ENCODE results near the gene DCAF8L2.
"Not testable (repeated sequence)": the region's sequence is repeated elsewhere in the genome, so short reads cannot be mapped to it uniquely, and the experiment has no call there.

Gene DCAF8L2

DNA sequence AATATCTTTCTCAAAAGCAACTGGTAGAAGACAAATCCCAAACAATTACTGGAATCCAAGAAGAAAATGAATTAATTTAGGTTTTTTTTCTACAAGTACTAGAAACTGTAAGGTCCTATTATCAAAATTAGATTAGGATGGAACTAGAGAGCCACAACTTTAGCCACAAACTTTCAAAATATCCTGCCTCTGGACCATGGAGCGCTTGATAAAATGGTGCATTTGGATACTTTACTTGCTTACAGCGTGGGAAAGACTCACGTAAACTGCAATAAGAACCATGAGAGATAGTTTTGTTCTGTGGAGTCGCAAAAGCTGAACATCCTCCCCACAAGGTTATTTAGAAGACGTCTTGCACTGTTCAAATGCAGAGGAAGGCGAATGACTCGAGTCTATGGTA lies at the start of gene DCAF8L2:
Gene DCAF8L2, plus strand, starts transcription at position 301 of the 400 bp plus-strand sequence. CDS start 156,552 bp downstream, outside the sequence.
- no peak for DNase-seq

GRCh38 chrX:27541161-27541560 lies 49.0 kb upstream of the DCAF8L2 start:
- DNase-seq = not testable (repeated sequence)

DNA sequence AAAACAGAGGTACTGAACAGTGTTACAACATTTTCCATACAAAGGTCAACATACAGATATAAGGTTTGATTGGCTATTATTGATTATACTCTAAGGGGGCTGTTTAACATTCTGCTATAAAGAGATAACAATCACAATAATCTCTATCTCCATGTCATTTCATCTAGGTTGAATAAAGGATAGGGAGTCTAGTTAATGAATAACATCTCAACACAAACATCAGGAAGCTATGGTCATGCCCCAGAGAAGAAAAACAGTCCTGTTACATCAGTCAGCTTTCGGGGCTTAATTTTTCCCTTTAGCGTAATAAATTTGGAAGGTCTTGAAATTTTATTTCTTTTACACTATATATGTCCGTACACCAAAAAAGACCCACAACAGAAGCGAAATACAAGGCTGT lies 41.5 kb upstream of the DCAF8L2 start:
- no peak for DNase-seq

DNA sequence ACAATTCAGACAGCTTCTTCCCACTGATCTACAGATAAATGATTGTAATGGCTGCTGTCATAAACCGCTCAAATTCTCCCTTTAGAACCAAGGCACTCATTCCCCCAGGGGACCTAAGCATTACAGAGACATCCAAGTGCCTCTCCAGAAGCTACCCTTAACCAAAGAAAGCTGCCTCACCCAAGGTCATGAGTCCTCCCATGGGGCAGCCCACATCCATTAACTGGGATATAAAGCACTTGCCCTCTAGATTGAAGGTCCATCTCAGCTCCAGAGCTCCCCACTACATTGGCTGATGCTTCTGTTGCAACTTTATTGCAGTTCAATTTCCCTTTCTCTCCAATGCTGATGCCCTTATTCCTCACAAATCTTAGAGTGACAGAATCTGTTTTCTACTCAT lies 40.5 kb upstream of the DCAF8L2 start:
- DNase-seq = no peak

GRCh38 chrX:27555514-27555913 lies 34.6 kb upstream of the DCAF8L2 start:
- DNase-seq = no peak

DNA sequence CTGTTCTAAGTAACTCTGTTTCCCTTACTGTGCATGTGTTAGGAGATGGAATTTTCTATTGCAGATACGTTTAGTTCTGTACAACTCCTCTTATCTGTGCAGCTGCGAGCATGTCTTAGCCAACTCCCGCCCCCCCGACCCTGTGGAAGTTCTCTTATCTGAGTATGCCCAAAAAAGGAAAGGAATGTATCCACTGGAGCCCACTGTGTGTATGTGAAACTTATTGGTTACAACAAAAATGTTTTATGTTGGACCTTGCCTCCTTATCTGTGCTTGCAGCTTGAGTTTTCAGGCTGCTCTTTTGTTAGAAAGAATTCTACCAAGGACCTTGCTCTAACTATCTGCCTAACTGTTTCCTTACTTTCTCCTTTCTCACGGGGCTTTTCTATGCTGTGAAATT lies 24.2 kb upstream of the DCAF8L2 start:
- DNase-seq = no peak

DNA sequence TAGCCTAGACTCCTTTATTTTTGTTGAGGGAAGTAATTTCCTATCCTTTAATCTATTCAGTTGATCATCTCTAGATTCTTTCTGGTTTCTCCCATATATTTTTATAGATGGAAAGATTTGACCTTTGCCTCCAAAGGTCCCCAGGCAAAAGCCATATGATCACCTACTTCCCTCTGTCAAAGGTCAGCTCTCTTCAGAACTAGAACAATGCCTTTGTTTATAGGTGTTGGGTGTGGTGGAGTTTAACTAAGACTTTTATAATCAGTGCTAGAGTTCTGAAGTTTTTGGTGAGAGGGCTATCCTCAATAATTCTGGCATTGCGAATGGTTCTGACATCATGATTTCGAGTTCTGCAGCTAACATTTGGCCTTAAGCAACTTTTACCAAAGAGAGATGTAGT lies 19.0 kb upstream of the DCAF8L2 start:
- DNase-seq = no peak

- no peak for DNase-seq
Measured at GRCh38 chrX:27575565-27575964, 14.6 kb upstream of the DCAF8L2 start.

- no peak for DNase-seq
Measured at GRCh38 chrX:27583976-27584375, 6.2 kb upstream of the DCAF8L2 start.

GRCh38 chrX:27591938-27592337 lies 1.8 kb downstream of the DCAF8L2 start:
- no peak for DNase-seq

GRCh38 chrX:27597508-27597907 lies 7.4 kb downstream of the DCAF8L2 start:
- DNase-seq = no peak

- DNase-seq = no peak
Measured at GRCh38 chrX:27598312-27598711, 8.2 kb downstream of the DCAF8L2 start.

DNA sequence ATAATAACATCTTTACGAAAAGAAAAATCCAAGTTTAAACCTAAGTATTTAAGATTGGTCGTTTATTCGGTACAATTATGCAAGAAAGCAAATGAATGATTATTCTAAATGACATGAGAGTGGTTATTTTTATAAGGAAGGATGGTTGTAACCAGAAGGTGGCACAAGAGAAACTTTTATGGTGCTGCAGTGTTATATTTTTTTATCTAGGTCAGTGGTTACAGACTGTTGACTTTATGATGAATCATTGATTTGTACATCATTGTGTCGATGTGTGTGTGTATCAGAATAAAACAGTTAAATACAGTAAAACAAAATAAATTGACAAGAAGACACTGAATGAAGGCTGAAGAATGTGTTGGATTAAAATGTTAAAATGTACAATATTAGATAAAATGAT lies 9.8 kb downstream of the DCAF8L2 start:
- no peak for DNase-seq

- DNase-seq = no peak
Measured at GRCh38 chrX:27600686-27601085, 10.5 kb downstream of the DCAF8L2 start.

- no peak for DNase-seq
Measured at GRCh38 chrX:27608671-27609070, 18.5 kb downstream of the DCAF8L2 start.

GRCh38 chrX:27619459-27619858 lies 29.3 kb downstream of the DCAF8L2 start:
- no peak for DNase-seq

- DNase-seq = no peak
Measured at GRCh38 chrX:27619975-27620374, 29.8 kb downstream of the DCAF8L2 start.

DNA sequence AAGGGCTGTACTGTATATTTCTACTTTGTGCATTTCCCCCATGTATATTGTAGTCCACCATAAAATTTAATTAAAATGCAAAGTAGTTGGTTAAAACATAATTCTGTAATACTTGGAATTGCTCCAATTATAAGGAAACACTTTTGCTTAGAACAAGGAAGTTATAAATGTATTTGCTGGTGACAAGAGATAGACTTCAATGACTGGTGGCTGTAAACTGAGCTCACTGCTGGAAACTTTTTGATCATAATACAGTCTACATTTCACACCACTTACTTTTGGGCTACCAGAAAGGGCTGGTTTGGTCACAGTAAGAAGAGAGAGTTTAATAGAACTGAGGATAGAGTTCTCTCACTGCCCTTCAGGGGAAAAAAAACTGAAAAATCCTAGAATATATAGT lies 32.7 kb downstream of the DCAF8L2 start:
- no peak for DNase-seq

DNA sequence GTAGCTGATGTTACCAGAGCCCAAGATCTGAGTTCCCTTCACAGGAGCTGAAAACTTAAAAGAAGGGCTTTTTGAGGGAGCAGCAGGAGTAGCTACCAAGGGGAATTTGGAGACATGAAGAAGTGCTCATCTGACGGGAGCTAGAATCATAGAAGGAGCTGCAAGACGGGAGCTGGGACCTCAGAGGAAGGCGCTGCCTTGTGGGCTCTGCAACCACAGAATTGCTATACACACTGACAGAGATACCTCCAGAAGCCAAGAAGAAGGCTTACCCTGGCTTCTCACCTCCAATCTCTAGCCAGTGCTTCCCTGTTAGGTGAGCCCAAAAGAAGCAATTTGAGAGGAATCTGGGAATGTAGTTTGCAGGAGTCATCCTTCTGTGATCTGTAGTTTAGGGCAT lies 35.9 kb downstream of the DCAF8L2 start:
- DNase-seq = no peak

DNA sequence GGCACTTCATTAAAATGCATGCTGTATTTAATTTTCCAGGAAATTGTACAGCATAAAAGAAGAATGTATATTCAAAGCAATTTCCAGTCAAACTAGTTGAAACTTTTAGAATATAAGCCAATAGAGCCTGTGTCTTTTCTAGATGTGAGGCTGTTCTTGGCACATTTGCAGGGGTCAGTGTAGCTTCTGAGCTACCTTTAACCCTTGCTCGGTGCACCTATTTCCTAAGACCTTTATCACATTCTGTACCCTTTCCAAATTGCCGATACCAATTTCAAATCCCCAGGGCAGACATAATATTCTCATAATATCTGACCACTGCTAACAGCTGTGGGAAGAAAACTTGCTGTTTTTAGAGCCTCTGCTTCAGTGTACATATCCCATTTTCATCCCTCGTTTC lies 43.2 kb downstream of the DCAF8L2 start:
- no peak for DNase-seq

DNA sequence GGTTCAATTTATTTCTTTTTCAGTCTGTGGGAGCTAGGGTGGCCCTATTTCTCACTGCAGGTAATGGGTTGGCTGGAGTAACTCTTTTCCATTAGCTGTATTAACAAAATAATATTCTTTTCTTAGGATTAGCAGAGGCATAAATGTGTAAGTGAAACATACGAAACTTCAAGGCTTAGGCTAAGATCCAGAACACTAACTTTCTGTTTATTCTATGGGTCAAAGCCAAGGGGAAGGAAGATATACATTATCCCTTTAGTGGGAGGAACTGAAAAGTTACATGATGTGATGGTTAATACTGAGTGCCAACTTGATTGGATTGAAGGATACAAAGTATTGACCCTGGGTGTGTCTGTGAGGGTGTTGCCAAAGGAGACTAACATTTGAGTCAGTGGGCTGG lies 66.4 kb downstream of the DCAF8L2 start:
- no peak for DNase-seq

DNA sequence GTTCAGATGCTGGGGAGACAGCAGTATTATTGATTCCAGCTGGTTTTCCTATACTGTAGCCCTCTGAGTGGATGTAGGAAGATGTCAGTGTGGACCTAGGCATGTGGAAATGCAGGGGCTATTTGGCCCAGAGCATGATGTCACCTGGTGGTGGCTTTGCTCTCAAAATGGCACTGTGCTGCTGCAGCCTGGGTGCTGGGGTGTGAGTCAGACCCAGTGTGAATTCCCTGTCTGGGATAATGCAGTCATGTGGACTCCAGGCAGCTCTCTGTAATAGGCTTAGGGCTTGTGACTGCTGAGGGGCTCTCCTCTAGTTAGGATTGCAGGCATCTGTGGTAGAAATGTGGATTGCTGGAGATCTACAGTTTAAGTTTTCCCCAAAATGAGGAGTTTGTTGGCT lies 70.7 kb downstream of the DCAF8L2 start:
- no peak for DNase-seq

- DNase-seq = no peak
Measured at GRCh38 chrX:27671234-27671633, 81.1 kb downstream of the DCAF8L2 start.

DNA sequence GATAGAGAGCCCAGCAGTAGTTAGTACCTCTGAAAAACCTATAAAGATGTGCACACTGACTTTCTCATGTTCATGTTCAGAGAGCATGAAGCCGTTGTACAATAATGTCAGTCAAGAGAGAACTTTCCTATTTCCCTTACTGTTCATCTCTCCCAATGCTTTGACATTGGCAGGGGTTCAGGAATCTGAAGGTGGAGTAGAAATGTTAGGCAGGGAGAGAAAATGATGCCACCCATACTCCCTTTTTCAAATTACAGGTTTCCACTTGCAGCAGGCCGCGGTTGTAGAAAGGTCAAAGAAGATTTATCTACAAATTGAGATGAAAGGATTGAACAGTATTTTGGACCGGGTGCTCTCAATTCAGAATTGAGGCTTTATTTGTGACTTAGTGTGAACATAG lies 84.3 kb downstream of the DCAF8L2 start:
- DNase-seq = no peak

DNA sequence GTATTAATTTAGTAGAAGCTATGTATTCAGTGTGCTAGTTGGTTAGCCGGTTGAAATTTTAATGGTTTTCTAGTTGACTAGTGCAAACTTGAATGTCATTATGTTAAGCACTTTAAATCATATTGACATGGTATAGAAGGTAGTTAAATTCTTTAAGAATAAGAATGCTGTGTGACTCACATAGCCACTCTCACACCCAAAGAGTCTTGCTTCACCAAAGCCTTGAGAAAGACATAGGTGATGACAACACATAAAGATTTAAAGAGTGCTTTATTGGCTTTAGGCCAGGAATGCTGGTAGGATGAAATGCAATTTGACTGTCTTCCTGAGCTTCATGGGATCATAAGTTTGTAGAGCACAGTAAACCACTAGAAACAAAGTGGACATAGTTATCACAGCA lies 85.3 kb downstream of the DCAF8L2 start:
- DNase-seq = no peak

GRCh38 chrX:27679281-27679680 lies 89.1 kb downstream of the DCAF8L2 start:
- no peak for DNase-seq

All from activated CD4-positive, CD25-positive, alpha-beta regulatory T cell treated with anti-CD3 and anti-CD28 coated beads, Interleukin-2, amount 50 U/mL, for 72 hours (primary cell).